ENCODE measurements around the gene ATXN1.

GRCh38 chr6:16371401-16371800 lies 389.9 kb downstream of the ATXN1 start:
- TF ChIP-seq GATA3 (IDR thresholded peaks at IDR 0.05; ENCODE audit: low read depth, low read length) (no peak), GATA2 (IDR thresholded peaks at IDR 0.05; ENCODE audit: low read depth, low read length) (no peak)
